Measurements from ENCODE around the gene OVAAL. TPM values are rescaled to one million over a fixed set of nuclear protein-coding genes. Genes with fewer than 3 reads are reported as not detected.

The OVAAL gene
- total and polyA plus RNA-seq, 4 donors: not detected

GRCh38 chr1:180606155-180606554 lies 47.4 kb downstream of the OVAAL start (continued):
- TF ChIP-seq CTCF (IDR thresholded peaks at IDR 0.05; ENCODE audit: low read depth, low read length, missing input control): no peak

- Histone ChIP-seq H3K9ac (ENCODE audit: low read depth in 1 of 2, low read length in 2 of 2) (no peak overlapping the region), H3K4me3 (ENCODE audit: low read depth in 1 of 3, low read length in 3 of 3) (no peak overlapping the region), H3K9me3 (ENCODE audit: control insufficient read depth in 4 of 4, low read length in 3 of 4) (no peaks in the 10 kb centered on the region), H3K27me3 (ENCODE audit: control insufficient read depth in 4 of 4, insufficient read depth in 4 of 4, low read length in 3 of 4) (no peaks in the 10 kb centered on the region), H3K4me1 (ENCODE audit: control insufficient read depth in 4 of 4, insufficient read depth in 4 of 4, low read length in 3 of 4) (no peaks in the 10 kb centered on the region), H3K36me3 (ENCODE audit: control insufficient read depth in 4 of 4, insufficient read depth in 3 of 4, low read depth in 1 of 4, low read length in 3 of 4) (no peaks in the 10 kb centered on the region), H3K27ac (ENCODE audit: low read depth in 1 of 2, low read length in 2 of 2) (no peak overlapping the region)
- 51% methylated on average over 7 of the region's 7 CpGs for WGBS
- TF ChIP-seq EGR1 (IDR thresholded peaks at IDR 0.05; ENCODE audit: low read depth in 2 of 2) (no peak), GABPA (IDR thresholded peaks at IDR 0.05 in 1 of 2, conservative IDR thresholded peaks at IDR 0.05 in 1 of 2) (no peak), HNF4A (conservative IDR thresholded peaks at IDR 0.05) (peak; percentile 31 to 33), FOXA2 (IDR thresholded peaks at IDR 0.05) (no peak), TAF1 (conservative IDR thresholded peaks at IDR 0.05) (no peak), SP1 (IDR thresholded peaks at IDR 0.05) (peak; percentile 10), RAD21 (IDR thresholded peaks at IDR 0.05) (no peak), REST (IDR thresholded peaks at IDR 0.05) (no peak), RXRA (IDR thresholded peaks at IDR 0.05) (peak; percentile 28 to 40), YY1 (IDR thresholded peaks at IDR 0.05) (no peak), CTCF (IDR thresholded peaks at IDR 0.05; ENCODE audit: low read depth, low read length, missing input control) (no peak), ATF3 (IDR thresholded peaks at IDR 0.05) (no peak)
- DNase-seq (ENCODE audit: low spot score): no peak
Measured at GRCh38 chr1:180609643-180610555, 51.1 kb downstream of the OVAAL start.
